Testis (tissue), 2 donors: Measurements from ENCODE around the gene CD40LG.

Source experiments
- CTCF ChIP-seq, 3 experiments: fragments of 450-650 bp in 2 of 3; fragments of 200-600 bp in 1 of 3; sonication (generic) in 1 of 3; IDR thresholded peaks; one replicate each; pipeline ENCODE4 v1.5.1; 2016 to 2019; ENCODE audit warnings: antibody characterized with exemption in 3 of 3, mild to moderate bottlenecking in 2 of 3, moderate library complexity in 1 of 3
- POLR2A ChIP-seq: fragments of 450-650 bp; IDR thresholded peaks from one replicate; pipeline ENCODE4 v1.6.1; 2017; ENCODE audit warnings: antibody characterized with exemption, mild to moderate bottlenecking, moderate library complexity

DNA sequence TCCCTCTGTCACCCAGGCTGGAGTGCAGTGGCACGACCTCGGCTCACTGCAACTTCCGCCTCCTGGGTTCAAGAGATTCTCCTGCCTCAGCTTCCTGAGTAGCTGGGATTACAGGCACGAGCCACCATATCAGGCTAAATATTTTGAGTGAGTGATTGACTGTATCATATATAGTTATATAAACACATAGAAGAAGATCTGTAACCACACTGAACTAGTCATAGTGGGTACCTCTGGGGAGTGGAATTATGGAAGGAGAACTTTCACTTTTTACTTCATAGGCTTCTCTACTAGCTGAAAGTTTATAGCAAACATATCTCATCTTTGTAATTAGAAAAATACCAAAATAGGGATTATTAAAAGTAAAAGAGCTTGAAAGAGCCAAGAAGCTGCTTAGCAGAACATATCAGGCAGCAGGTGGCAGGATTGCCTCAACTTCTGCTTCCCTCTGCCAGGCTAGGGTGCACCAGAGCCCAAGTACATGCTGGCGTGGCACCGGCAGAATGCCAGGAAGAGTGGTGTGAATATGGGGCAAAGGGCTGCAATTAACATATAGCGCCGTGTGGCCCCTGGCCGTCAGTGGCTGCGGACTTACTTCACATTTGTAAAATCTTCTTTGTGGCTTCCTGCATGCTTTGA is 39.5 kb upstream of the CD40LG start:
- no peak for TF ChIP-seq CTCF (IDR thresholded peaks at IDR 0.05)
- TF ChIP-seq POLR2A: no peak
